Kidney (tissue), 14 donors: Measurements from ENCODE around the gene HSDL1. TPM values are rescaled to one million over a fixed set of nuclear protein-coding genes. Genes with fewer than 3 reads are reported as not detected.

ENCODE experiments used
- DNase-seq, 5 donors: peaks; one replicate each; pipeline ENCODE4 v3.0.0-alpha.2; 2013 to 2020
- FAIRE-seq: peaks from 2 replicates; lab custom pipeline; 2012; peaks lifted over from hg19 to GRCh38; lab: Jason Lieb, UNC
- H3K27ac ChIP-seq, 2 donors: one replicate each; pipeline ENCODE4 v1.7.0; 2013; ENCODE audit warnings: low read depth in 2 of 2, low read length in 2 of 2, inconsistent platforms in 1 of 2
- H3K27me3 ChIP-seq: one replicate; pipeline ENCODE4 v1.7.1; 2013; ENCODE audit warnings: low read length, inconsistent platforms; ENCODE audit not compliant: control insufficient read depth, insufficient read depth
- H3K36me3 ChIP-seq, 3 donors: one replicate each; pipeline versions ENCODE4 v1.7.0 to v1.7.1; 2013; ENCODE audit warnings: low read length in 3 of 3, control low read depth in 1 of 3, inconsistent platforms in 1 of 3; ENCODE audit not compliant: insufficient read depth in 3 of 3, control insufficient read depth in 2 of 3
- H3K4me1 ChIP-seq, 3 donors: one replicate each; pipeline versions ENCODE4 v1.7.0 to v1.7.1; 2013; ENCODE audit warnings: low read length in 3 of 3, inconsistent platforms in 1 of 3, low read depth in 1 of 3; ENCODE audit not compliant: control insufficient read depth in 2 of 3, insufficient read depth in 2 of 3
- H3K4me3 ChIP-seq, 3 donors: one replicate each; pipeline versions ENCODE4 v1.7.0 to v1.8.1; 2013; ENCODE audit warnings: low read length in 3 of 3, control low read depth in 1 of 3, inconsistent platforms in 1 of 3
- H3K9ac ChIP-seq, 3 donors: one replicate each; pipeline versions ENCODE4 v1.7.0 to v1.7.1; 2013; ENCODE audit warnings: low read length in 3 of 3, control low read depth in 1 of 3, inconsistent platforms in 1 of 3
- H3K9me3 ChIP-seq, 3 donors: one replicate each; pipeline versions ENCODE4 v1.7.0 to v1.7.1; 2013; ENCODE audit warnings: low read length in 3 of 3, control low read depth in 1 of 3, inconsistent platforms in 1 of 3; ENCODE audit not compliant: control insufficient read depth in 2 of 3, insufficient read depth in 1 of 3
- intact Hi-C: fragments of 100-400 bp; cut with DNase I; formaldehyde crosslinking; loops from one replicate; pipeline ENCODE4 v1.11.1; 2022
- polyA plus RNA-seq: library from polyadenylated mRNA; stranded (reverse); fragments of 350-450 nt; fragmentation: Illumina TruSeq; extraction: RNeasy Lipid Tissue Mini Kit (QIAGEN cat#74804); gene quantifications from one replicate; pipeline ENCODE4 v1.2.3, GENCODE V29; 2014; ENCODE audit warnings: low read depth, low replicate concordance; ENCODE audit not compliant: insufficient read depth
- total RNA-seq: library from RNA; stranded (reverse); fragmentation: NEBNext Ultra II Directional; extraction: Animal tissue kit (Norgen Biotek cat#: 25700); gene quantifications from one replicate; pipeline ENCODE4 v1.2.1, GENCODE V29; 2021
- TF ChIP-seq, protein P1 (sequence below): IDR thresholded peaks from 3 replicates; pipeline ENCODE4 v1.5.1; 2012; ENCODE audit warnings: mild to moderate bottlenecking, moderate library complexity, borderline replicate concordance; ENCODE audit not compliant: insufficient read depth; ENCODE audit errors: extremely low read depth
- donor health status: control.
- donor health status: control.
- donor health status: control.
- donor health status: control.
- donor health status: control.
- donor health status: DM: yes; HTN: yes; CAD: no.
- donor health status: Normal renal cell carcinoma (clear cell type).

HSDL1 gene
- total and polyA plus RNA-seq, 2 donors from 2014 or later = 12.1 to 13.3 TPM

DNA sequence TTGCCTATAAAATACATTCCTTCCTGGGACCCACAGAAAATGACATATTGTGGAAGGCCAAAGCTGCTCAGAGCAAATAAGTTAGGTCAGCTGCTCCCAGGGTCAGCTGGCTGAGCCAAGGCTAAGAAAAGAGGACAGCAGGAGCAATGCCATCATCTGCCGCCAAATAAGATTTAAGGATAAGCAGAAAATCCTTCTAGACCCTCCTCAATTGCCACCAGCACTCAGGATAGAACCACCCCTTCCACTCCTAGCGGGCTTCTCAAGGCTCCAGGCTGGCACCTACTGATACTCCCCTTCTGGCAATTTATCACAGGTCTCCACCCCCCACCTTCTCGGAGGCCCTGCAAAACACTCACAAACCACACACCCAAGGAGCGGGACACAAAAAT, 51.1 kb downstream of the HSDL1 start:
- no peaks in the 10 kb centered on the region for H3K9me3 ChIP-seq
- intact Hi-C loops = no loop called here
- DNase-seq (no peak), FAIRE-seq (no peak)
- TF ChIP-seq, protein P1, sequence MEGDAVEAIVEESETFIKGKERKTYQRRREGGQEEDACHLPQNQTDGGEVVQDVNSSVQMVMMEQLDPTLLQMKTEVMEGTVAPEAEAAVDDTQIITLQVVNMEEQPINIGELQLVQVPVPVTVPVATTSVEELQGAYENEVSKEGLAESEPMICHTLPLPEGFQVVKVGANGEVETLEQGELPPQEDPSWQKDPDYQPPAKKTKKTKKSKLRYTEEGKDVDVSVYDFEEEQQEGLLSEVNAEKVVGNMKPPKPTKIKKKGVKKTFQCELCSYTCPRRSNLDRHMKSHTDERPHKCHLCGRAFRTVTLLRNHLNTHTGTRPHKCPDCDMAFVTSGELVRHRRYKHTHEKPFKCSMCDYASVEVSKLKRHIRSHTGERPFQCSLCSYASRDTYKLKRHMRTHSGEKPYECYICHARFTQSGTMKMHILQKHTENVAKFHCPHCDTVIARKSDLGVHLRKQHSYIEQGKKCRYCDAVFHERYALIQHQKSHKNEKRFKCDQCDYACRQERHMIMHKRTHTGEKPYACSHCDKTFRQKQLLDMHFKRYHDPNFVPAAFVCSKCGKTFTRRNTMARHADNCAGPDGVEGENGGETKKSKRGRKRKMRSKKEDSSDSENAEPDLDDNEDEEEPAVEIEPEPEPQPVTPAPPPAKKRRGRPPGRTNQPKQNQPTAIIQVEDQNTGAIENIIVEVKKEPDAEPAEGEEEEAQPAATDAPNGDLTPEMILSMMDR = no peak
- no peak overlapping the region for H3K27ac ChIP-seq
- H3K4me1 ChIP-seq = no peaks in the 10 kb centered on the region
- peaks cover 3 to 70% (median 53%) of the 10 kb centered on the region in 3 donors for H3K36me3 ChIP-seq
- no peaks in the 10 kb centered on the region for H3K27me3 ChIP-seq
- no peak overlapping the region for H3K9ac ChIP-seq
- H3K4me3 ChIP-seq = no peak overlapping the region

DNA sequence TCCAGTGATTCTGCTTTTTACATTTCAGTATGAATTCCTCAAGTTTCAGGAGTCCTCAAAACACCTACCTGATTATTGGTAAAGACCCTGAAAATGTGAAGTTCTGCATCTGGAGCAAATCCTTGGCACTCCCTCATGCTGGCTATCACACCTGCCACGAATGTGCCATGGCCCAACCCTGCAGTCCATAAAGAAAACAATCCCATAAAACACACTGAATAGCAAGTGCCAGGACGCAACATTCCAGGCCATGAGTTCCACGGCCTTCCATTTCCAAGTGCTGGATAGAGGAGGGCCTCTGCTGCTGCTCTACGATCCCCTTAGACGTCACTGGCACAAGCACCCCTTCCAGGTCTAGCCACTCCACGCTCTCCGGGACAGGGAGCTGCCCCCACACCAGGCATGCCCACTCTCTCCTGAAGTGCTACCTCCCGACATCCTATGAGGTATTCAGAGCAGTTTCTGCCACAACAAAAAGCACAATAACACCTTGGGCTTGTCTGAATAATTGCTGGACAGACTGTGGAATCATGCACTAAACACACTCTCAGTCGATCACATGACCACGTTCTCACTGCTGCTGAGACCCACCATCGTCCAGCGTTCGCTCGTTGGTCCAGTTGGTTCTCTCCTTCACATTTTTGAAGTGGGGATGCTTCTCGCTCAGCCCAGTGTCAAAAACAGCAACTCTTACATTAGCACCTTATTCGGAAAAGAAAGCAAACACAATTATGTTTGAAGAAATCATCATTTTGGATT, 51.7 kb downstream of the HSDL1 start:
- Histone ChIP-seq H3K9ac (no peak overlapping the region), H3K27ac (no peak overlapping the region), H3K36me3 (peaks cover 3 to 76% (median 59%) of the 10 kb centered on the region in 3 donors), H3K9me3 (no peaks in the 10 kb centered on the region), H3K27me3 (no peaks in the 10 kb centered on the region), H3K4me1 (no peaks in the 10 kb centered on the region), H3K4me3 (no peak overlapping the region)
- intact Hi-C loops = no loop called here
- TF ChIP-seq, protein P1 = no peak
- DNase-seq (no peak), FAIRE-seq (no peak)

DNA sequence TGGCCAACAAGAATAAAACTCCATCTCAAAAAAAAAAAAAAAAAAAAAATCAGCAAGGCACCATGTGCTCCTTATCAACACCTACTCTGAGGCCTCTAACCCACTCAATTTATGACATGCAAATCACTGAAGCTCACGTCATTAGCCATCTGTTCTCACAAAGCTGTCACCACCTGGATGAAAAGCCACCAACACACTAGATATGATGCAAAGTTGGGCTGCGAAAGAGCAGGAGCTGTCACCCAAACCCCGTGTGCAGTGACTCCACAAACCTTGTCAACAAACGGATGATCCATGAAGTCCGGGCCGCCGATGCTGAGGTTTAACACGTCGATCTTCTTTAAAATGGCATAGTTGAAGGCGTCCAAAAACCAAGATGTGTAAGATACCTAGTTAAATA, 53.5 kb downstream of the HSDL1 start:
- FAIRE-seq (no peak), DNase-seq (no peak)
- H3K9ac ChIP-seq = no peak overlapping the region
- TF ChIP-seq, protein P1 = no peak
- no peak overlapping the region for H3K4me3 ChIP-seq
- H3K4me1 ChIP-seq = no peaks in the 10 kb centered on the region
- peaks cover 3 to 78% (median 61%) of the 10 kb centered on the region in 3 donors for H3K36me3 ChIP-seq
- H3K27me3 ChIP-seq = no peaks in the 10 kb centered on the region
- no peaks in the 10 kb centered on the region for H3K9me3 ChIP-seq
- H3K27ac ChIP-seq = no peak overlapping the region
- intact Hi-C loops = no loop called here

DNA sequence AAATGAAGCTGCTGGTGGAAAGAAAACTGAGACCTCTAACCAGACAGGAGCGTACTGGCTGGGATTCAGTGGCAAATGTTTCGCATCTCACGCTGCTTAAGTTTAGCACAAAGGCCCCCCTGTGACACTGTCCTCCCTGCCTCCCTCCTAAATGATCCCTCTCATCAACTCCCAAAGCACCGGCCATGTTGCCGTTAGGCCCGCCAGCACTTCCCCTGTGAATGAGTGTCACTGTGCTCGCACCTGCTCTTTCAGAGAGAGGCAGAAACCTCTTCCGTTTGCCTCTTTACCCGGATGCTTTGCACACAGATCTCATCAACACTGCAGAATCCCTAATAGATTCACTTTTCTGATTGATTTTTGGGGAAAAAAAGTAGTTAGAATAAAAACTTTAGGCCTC, 54.8 kb downstream of the HSDL1 start:
- Histone ChIP-seq H3K4me3 (no peak overlapping the region), H3K9me3 (no peaks in the 10 kb centered on the region), H3K27me3 (no peaks in the 10 kb centered on the region), H3K36me3 (peaks cover 3 to 72% (median 62%) of the 10 kb centered on the region in 3 donors), H3K27ac (no peak overlapping the region), H3K9ac (no peak overlapping the region), H3K4me1 (no peaks in the 10 kb centered on the region)
- TF ChIP-seq, protein P1 = no peak
- intact Hi-C loops = no loop called here
- no peak for DNase-seq
- FAIRE-seq = no peak
